HG03108 (cell line): ENCODE data around the gene ZNF488.
"Not testable (repeated sequence)": the region's sequence is repeated elsewhere in the genome, so short reads cannot be mapped to it uniquely, and the experiment has no call there.

Experiments
- ATAC-seq: cut with Tn5 transposase; IDR thresholded peaks from one replicate; pipeline ENCODE4 v1.9.1; 2021; ENCODE audit warnings: moderate library complexity; ENCODE audit not compliant: unreplicated experiment

Gene ZNF488

DNA sequence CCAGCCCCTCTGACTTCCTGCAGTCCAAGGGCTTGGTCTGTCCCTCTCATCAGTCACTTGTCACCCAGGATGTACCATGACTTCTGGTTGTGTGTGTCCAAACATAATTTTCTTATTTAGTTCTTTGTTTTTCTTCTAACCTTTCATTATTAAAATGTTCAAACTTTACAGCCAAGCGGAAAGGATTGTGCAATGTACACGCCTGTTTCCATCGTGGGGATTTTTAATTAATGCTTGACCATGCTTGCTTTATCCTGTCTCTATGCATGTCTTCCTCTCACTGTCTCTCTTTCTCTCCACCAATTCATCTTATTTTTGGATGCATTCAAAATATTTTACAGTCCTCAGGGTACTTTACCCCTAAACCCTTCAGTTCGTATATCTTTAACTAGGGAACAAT is 26.2 kb upstream of the ZNF488 start:
- ATAC-seq = no peak

DNA sequence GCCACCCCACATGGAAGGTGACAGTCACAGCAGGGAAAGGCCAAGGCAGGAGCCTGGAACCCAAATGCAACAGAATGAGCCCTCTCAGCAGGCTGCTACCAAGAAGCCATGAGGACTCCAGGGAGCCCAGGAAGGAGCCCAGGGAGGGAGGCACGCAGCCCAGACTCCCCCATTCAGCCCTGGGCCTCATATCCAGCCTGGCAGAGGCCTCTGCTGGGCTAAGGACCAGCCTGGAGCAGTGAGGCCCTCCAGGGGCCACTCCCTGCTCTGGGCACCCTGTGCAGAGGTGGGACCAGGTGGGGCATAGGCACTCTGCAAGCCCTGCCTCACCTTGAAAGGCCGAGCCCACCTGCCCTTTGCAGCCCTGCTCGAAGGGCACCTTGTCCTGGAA is 25.8 kb upstream of the ZNF488 start:
- no peak for ATAC-seq

DNA sequence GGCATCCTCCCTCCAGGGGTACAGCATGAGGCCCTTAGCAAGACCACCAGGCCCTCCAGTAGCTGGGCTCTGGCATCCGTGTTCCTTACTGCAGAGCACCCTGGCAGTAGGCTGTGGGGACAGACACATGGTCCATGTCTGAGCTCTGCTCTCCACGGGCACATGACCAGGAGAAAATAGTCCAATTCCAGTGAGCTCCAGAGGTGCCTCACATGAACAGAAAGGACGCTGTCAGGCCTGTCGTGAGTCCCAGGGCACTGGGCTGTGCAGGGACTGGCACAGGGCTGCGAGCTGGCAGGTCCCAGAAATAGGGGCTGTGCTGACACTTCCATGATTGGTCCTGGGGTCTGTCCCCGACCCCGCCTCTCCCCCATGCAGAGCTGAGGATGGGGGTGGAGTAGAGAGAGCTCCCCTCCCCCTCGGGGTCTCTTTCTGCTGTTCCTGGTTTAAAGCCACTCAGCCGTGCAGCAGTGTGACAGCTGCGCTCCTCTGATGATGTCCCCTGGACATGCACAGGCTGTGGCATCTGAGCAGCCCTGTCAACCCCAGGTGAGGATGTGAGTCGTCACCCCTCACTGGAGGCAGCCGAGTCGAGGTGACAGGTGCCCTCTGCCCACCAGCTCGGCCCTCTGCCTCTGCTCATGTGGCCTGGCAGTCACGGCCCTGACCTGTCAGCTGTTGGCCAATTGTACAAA is 25.2 kb upstream of the ZNF488 start:
- no peak for ATAC-seq

DNA sequence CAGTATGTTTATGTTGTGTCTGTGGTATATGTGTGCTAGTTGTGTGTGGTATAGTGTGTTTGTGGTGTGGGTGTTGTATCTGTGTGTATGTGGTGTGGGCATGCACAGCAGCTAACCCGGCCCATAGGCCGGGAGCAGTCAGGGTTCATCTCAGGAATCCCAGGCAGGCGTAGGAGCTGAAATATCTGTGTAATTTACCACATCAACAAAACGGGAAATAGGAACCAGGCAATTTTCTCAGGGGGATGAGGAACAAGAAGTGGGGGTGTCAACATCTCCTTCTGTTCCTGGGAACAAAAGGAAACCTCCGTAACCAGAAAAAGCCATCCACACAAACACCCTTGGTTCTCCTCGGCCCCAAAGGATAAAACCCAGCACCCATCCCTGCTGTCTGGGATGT is 24.5 kb upstream of the ZNF488 start:
- no peak for ATAC-seq

DNA sequence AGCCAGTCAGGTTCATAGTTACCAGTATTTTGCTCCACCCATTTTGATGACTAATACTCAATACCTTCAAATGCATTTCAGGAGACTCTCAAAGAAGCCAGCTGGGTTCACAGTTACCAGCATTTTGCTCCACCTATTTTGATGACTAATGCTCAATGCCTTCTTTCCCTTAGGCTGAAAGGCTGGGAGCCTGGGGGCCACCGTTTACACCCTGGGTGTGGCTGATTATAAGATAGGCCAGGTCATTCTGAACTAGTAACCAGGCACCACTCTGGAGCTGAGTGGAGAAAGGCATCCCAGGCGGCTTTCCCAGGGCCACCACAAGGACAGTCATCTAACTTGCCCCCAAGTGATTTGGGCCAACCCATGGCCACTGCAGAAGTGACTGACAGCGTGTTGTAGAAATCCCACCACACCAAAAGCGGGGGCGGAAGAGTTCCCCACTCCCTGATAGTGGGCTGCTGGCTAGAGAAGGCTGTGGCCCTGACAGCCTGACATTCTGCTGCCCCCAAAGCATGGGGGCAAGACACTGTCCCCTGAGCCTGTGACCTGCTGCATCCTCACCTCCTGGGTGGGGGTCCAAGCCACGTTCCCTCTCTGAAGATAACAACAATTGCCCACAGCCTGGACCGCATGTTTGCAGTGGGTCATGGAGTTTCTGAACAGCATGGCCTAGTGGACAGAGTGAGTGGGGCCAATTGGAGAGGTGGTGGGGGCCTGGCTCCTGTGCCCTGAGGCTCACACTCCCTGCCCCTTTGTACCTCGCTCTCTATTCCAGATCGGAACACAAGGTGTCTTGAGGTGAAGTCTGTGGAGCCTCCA is 23.0 kb upstream of the ZNF488 start:
- ATAC-seq = no peak

DNA sequence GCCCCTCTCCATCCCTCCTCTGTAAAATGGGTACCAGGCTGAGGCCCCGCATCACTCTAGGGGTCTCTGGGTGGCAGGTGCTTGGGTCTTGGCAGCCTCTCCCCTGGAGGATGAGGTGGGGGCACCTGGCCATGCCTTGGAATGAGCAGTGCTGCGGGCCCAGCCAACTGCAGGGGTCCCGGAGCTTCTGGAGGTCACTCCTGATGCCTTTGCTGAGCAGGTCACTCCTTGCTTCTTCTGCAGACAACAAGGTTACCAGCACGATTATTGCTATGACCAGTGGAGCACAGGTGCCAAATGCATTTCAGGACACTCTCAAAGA is 22.4 kb upstream of the ZNF488 start:
- no peak for ATAC-seq

DNA sequence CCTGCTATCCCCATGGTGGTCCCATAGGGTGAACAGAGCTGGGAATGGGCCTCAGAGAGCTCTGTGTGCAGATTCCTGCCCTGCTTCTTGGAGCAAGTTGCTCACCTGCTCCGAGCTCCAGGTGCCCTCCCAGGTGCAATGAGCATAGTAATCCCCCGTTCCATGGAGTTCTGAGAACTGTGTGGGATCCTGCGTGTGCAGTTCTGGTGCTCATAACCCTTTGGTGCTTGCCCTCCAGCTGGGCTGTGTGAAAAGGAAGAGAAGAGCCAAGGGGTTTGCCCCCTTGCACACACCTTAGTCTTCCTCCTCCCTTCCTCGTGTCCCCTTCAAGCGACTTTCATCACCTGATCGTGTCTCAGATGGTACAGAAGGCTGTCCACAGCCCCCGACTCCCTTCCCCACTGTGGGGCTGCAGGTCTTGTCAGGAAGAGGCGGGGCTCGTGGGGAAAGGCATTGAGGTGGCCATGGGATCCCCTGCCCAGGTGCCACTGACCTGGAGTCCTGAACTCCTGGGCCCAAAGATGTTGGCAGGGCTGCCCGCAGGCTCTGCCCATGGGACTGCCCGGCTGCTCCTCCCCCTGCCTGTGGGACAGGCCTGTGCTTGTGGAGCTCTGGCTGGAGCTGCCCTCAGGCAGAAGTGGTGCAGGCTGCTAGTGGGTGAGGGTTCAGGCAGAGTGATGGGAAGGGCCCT is 21.9 kb upstream of the ZNF488 start:
- no peak for ATAC-seq

DNA sequence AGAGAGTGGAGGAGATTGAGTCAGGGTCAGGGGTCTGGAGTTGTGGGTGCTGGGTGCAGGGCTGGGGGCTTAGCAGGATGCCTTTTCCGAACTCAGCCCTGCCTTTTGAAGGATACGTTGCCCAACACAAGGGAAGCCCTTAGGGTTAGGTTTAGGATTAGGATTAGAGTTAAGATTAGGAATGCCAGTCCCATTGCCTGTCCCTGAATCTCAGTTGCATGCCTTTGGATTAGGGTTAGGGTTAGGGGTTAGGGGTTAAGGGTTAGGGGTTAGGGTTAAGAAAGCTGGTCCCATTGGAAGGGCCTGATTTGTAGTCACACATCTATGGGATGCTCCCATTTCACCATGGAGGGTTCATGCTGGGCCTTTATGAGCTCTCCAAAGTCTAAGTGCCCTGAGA is 20.8 kb upstream of the ZNF488 start:
- ATAC-seq = no peak

DNA sequence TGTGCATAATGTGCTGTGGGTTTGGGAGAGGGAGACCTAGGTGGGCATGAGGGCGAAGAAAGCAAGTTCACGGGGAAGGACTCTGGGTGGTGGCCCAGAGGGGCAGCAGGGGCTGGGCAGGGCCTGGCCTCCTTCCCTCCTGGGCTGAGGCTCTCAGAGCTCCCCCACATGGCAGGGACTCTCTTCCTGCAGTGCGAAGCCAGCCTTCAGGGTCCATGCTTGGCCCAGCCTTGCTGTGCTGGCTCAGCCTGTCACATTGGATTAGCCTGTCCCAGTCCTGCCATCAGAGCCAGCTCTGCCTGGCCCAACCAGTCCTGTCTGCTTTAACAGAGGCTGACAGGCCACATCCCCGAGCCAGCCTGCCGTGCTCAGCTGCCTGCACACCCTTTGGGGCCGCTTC is 20.4 kb upstream of the ZNF488 start:
- no peak for ATAC-seq

DNA sequence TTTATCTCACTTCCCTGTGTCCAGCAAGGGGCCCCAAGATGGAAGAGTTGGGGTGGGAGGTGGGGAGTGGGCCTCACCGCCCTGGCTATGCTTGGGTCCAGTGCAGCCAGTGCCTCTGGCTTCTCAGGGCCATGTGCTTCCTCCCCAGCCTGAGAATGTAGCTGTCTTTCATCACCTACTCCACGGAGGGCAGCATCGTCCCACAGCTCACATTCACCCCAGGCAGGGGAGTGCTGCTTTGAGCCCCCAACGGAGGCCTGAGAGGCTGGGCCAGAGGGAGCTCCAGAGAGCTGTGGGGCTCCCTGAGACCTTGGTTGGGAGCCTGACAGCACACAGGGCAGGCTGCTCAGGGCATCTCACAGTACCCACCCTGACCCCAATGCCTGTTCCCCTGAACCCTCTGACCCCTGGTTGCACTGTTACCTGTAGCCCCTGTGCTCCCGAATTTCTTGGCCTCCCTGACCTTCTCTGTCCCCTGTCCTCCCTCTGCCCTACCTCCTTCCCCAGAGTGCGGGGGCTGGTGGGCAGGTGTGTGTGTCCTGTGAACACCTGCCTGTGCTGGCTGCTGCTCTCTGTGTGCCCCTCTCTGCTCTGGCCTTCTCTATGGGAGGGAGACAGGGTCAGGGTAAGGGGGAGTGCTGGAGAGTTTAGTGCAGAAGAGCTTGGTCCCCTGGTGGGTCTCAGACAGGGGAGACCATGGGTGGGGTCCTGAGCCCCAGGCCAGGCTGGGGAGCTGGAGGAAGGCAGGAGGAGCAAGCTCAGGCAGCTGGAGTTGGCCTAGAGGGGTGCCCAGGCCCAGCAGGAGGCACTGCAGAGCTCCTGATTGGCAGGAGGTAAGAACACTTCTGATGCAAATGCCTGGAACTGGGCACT is 19.6 kb upstream of the ZNF488 start:
- no peak for ATAC-seq

DNA sequence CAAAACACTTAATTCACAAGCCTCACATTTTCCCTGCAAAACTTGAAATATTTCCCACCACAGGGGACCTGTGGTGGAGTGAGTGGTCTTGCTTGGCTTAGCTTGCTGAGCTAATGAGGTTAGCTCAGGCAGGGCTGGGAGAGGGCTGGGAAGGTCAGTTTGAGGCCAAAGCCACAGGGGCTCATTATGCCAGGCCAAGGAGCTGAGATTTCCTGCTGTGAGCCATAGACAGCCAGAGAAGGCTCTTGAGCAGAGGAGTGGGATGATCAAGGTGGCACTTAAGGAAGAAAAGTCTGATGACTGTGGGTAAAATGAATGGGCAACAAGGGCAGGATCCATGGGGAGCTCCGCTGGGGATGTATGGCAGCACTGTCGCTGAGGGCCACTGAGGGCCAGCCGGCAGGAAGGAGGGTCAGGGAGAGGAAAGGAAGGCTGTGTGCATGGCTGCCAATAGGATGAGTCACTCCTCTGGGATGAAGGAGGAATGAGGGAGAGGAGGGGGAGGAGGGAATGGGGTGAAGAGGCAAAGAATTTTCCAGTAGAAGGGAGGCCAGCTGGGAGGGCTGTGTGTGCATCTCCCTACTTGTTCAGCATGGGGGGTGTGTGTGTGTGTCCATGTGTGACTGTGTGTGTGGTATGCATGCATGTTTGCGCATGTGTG is 18.7 kb upstream of the ZNF488 start:
- no peak for ATAC-seq

DNA sequence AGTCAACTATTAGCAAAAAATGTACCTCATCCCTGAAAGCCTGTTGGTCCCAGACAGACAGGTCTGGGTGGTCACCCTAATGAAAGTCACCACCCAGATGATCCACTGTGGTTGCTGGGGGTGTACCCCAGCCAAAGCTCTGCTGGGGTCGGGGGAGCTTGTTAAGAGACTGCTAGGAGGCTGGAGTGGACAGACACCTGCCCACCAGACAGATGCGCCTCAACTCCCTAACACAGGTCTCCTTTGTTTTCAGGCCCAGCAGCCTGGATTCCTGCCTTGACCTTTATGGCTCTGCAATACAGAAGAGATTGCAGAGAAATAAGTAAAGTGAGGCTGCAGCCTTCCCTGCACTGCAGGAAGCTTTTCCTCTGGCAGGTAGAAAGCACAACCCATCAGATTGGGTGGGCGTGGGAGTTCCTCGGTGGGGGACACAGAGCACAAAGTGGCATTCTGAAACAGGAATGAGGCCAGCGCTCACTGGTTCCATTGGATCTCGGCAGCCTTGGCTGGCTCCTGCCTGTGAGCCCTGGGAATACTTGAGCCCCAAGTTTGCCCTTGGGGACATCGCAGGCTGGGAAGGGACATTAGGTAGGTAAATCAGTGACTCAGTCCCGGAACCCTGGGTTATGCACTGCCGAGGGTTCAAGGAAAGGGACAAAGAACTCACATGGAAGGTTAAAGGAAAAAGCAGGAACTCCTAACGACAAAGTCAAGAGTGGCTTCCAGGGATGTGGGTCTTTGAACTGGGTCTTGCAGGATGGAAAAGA is 18.0 kb upstream of the ZNF488 start:
- no peak for ATAC-seq

DNA sequence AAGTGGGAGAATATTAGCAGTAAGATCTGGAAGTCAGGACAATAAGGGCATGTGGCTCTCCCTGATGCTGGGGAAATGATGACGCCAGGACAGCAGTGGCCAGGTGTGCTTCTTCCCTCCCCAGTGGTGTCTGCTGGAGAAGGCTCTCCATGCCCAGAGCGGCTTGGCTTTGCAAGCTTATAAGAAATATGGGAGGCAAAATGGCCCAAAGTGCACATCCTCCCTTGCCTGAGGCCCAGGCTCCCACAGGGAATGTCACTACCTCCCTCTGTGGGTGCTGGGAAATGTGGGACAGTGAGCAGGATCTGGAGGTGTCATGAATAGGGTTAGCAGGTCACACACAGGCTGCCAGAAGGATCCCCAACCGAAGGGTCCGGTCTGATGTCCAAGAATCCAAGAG is 17.1 kb upstream of the ZNF488 start:
- no peak for ATAC-seq

DNA sequence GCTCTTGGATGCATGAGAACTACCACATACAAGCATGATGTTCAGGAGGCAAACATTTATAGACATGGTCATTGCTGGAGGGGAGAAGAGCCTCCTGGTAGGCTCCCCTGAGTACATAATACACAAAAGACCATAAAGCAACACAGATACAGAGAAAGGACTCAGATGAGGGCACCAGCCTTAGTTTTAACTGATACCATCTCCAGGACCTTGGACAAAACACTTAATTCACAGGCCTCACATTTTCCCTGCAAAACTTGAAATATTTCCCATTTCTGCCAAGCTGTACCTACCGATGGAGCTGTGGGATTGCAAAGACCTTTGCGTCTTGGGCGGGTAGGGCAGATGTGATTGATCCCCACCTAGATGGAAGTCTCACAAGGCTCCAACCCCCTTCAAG is 16.7 kb upstream of the ZNF488 start:
- no peak for ATAC-seq

DNA sequence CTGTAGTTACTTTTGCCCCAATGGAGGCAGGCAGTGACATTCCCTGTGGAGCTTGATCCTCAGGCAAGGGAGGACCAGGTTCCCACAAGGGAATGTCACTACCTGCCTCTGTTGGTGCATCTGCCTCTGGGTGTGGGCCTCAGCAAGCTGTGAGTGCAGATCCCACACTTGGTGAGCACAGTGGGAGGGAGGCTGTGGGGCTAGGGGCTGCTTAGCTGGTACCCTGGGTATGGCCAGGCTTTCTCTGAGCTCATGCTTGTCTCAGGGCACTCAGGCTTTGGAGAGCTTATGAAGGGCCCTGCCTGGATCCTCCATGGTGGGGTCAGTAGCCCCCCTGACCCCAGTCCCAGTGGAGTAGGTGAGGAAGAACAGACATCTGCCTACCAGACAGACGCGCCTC is 16.2 kb upstream of the ZNF488 start:
- ATAC-seq = no peak

DNA sequence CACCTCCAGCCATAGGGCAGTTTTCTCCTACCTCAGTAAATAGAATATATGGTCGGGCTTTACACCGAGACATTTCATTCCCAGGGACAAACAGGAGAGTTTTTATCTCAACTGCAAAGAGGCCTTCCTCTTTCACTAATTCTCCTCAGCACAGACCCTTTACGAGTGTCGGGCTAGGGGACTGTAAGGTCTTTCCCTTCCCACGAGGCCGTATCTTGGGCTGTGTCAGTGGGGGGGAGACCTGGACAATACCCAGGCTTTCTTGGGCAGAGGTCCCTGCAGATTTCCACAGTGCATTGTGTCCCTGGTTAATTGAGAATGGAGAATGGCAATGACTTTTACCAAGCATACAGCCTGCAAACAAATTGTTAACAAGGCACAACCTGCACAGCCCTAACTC is 13.2 kb upstream of the ZNF488 start:
- no peak for ATAC-seq

DNA sequence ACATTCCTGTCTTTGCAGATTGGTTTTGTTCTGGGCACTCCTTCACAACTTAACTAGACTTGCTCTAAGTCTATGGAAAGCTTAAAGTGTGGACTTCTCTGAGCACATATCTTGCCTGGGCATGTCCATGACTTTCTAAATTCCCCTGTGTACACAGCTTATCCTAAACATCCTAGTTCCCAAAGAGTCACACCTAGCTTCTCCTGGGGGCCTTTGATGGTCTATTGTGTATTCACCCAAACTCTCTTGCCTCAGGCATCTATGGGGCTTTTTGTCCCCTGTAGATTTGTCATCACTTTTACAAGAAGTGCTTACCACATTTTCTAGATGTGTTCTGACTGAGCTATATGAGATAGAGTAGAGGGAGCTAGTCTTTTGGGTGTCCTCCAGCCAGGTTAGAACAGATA is 12.2 kb upstream of the ZNF488 start:
- ATAC-seq = no peak

DNA sequence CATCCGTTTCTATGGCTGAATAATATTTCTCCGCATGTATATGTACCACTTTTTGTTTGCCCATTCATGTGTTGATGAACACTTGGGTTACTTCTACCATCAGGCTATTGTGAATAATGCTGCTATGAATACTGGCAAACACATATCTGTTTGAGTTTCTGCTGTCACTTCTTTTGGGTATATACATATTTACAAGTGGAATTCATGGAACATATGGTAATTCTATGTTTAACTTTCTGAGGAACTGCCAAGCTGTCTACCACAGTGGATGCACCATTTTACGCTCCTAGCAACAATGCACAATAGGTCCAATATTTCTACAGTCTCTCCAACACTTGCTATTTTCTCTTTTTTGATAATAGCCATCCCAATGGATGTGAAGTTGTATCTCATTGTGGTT is 5.5 kb upstream of the ZNF488 start:
- ATAC-seq = no peak

DNA sequence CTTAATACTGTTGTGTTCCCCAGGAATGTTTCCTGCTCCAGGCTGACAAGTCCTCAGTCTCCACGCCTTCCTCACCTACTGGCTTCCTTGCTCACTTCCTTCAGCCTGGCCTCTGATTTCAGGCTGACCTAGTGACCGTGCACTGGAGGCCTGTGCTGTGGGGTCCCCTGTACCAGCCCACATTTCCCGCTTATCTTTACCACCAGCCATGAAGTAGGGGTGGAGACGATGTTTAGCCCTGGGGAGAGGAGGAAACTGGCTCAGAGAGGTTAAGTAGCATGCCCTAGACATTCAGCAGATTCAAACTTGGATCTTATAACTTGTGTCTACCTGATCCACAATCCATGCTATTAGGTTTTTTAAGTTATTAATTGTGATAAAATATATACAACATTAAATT is 4.8 kb upstream of the ZNF488 start:
- ATAC-seq = no peak

DNA sequence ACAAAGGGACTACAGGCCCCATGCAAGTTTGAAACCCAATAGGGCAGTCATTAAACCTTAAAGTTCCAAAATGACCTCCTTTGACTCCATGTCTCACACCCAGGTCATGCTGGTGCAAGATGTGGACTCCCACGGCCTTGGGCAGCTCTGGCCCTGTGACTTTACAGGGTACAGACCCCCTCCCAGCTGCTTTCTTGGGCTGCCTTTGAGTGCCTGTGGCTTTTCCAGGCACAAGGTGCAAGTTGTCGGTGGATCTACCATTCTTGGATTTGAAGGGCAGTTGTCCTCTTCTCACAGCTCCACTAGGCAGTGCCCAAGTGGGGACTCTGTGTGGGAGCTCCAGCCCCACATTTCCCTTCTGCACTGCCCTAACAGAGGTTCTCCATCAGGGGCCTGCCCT is 2.0 kb upstream of the ZNF488 start:
- not testable (repeated sequence) for ATAC-seq
